Measurements from ENCODE around the gene HM13.

HM13 gene

GRCh38 chr20:31548820-31549512 lies 34.7 kb downstream of the HM13 start:
- Histone ChIP-seq H3K79me2 (no peaks in the 10 kb centered on the region), H3K9me3 (ENCODE audit: control insufficient read depth, low read length) (no peaks in the 10 kb centered on the region), H3K27me3 (ENCODE audit: control insufficient read depth, insufficient read depth, low read length) (no peaks in the 10 kb centered on the region), H3K27ac (no peak overlapping the region), H3K36me3 (ENCODE audit: control insufficient read depth, insufficient read depth, low read length) (no peaks in the 10 kb centered on the region), H2AFZ (no peak overlapping the region), H3K4me1 (peaks cover 3% of the 10 kb centered on the region), H3K4me2 (ENCODE audit: low read length) (no peak overlapping the region), H3K4me3 (ENCODE audit: low read depth, low read length) (no peak overlapping the region), H3K9ac (no peak overlapping the region)
- no peak for TF ChIP-seq CTCF (IDR thresholded peaks at IDR 0.05)

DNA sequence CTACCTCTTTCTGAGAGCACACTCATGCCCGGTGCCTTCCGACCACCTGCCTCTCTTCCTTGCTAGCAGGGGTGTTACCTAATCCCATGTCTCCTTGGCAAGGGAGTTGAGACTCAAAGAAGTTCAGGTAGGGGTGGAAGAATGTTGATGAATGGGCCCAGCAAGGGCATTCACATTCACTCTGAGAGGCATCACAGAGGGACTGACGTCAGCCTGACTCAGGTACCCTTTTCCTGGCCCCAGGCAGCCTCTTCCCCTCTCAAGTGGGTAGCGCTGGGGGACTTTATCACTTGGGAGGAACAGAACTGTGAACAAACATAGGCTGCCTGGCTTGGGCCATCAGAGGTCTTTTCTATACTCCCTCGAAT lies 35.3 kb downstream of the HM13 start:
- no peaks in the 10 kb centered on the region for H3K36me3 ChIP-seq (ENCODE audit: control insufficient read depth, insufficient read depth, low read length)
- no peaks in the 10 kb centered on the region for H3K27me3 ChIP-seq (ENCODE audit: control insufficient read depth, insufficient read depth, low read length)
- no peak overlapping the region for H3K9ac ChIP-seq
- no peak overlapping the region for H2AFZ ChIP-seq
- H3K79me2 ChIP-seq = no peaks in the 10 kb centered on the region
- H3K4me1 ChIP-seq = no peaks in the 10 kb centered on the region
- H3K27ac ChIP-seq = no peak overlapping the region
- no peaks in the 10 kb centered on the region for H3K9me3 ChIP-seq (ENCODE audit: control insufficient read depth, low read length)
- no peak overlapping the region for H3K4me3 ChIP-seq (ENCODE audit: low read depth, low read length)
- no peak for TF ChIP-seq CTCF (IDR thresholded peaks at IDR 0.05)
- H3K4me2 ChIP-seq (ENCODE audit: low read length) = no peak overlapping the region

- H3K4me3 ChIP-seq (ENCODE audit: low read depth, low read length) = no peak overlapping the region
- no peak for TF ChIP-seq CTCF (IDR thresholded peaks at IDR 0.05)
- H3K9ac ChIP-seq = no peak overlapping the region
- no peaks in the 10 kb centered on the region for H3K79me2 ChIP-seq
- no peaks in the 10 kb centered on the region for H3K36me3 ChIP-seq (ENCODE audit: control insufficient read depth, insufficient read depth, low read length)
- H3K27ac ChIP-seq = no peak overlapping the region
- H3K27me3 ChIP-seq (ENCODE audit: control insufficient read depth, insufficient read depth, low read length) = no peaks in the 10 kb centered on the region
- no peaks in the 10 kb centered on the region for H3K9me3 ChIP-seq (ENCODE audit: control insufficient read depth, low read length)
- H3K4me1 ChIP-seq = no peaks in the 10 kb centered on the region
- H2AFZ ChIP-seq = no peak overlapping the region
- H3K4me2 ChIP-seq (ENCODE audit: low read length) = no peak overlapping the region
Measured at GRCh38 chr20:31550099-31550498, 35.9 kb downstream of the HM13 start.

DNA sequence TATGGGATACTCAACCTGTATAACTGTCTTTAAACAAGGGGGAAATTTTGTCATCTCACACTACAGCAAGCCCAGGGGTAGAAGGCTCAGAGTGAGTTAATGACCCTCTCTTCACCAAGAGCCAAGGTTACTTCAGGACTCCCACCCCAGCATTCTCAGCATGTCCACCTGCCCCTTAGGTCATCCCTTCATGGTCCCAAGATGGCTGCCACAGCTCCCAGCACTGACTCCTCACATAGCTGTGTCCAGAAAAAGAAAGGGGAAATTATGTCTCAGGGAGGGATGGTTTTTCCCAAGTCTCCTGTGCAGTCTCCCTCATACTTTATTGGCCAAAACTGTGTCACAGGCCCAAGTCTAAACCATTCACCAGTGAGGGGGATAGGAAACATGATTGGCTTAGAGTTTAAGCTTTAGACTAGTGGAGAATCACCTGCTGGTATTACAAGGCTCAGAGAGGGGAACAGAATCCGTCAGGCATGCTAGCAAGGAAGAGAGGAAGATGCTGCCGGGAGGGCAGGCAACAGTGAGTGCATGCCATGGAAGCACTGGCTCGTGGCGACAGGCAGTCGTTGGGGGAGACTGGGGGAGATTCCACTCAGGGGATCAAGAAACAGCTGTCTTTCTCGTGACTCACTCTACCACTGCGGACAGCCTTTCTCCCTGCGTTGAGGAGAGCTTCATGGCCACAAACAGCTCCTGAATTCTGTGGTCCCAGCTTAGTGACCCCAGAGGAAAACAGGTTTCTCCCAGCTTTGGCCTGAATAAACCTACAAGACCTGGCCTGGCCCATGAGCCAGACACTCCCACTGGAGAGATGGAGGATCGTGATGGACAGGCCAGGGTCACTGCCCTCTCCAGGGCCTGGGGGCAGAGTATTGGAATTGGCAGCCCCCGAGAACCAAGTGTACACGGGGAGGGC lies 37.2 kb downstream of the HM13 start:
- Histone ChIP-seq H3K4me1 (no peaks in the 10 kb centered on the region), H2AFZ (no peak overlapping the region), H3K79me2 (no peaks in the 10 kb centered on the region), H3K27ac (no peak overlapping the region), H3K9me3 (ENCODE audit: control insufficient read depth, low read length) (no peaks in the 10 kb centered on the region), H3K36me3 (ENCODE audit: control insufficient read depth, insufficient read depth, low read length) (no peaks in the 10 kb centered on the region), H3K27me3 (ENCODE audit: control insufficient read depth, insufficient read depth, low read length) (no peaks in the 10 kb centered on the region), H3K4me2 (ENCODE audit: low read length) (no peak overlapping the region), H3K4me3 (ENCODE audit: low read depth, low read length) (no peak overlapping the region), H3K9ac (no peak overlapping the region)
- no peak for TF ChIP-seq CTCF (IDR thresholded peaks at IDR 0.05)
